Lung (tissue), 12 donors: ENCODE results near the gene TTLL3. TPM values are rescaled to one million over a fixed set of nuclear protein-coding genes. Genes with fewer than 3 reads are reported as not detected.

Experiments used
- ATAC-seq: fragments of 200-7000 bp; cut with Tn5 transposase; one replicate; pipeline ENCODE4 v1.9.1; 2020; ENCODE audit warnings: moderate number of reproducible peaks; ENCODE audit not compliant: insufficient read depth, low FRiP score
- DNase-seq, 3 donors: peaks; one replicate each; pipeline ENCODE4 v3.0.0-alpha.2; 2013 to 2017
- H3K27ac ChIP-seq, 2 donors: one replicate each; pipeline ENCODE4 v1.5.1; 2013; ENCODE audit warnings: mild to moderate bottlenecking in 2 of 2, moderate library complexity in 2 of 2, control low read depth in 1 of 2, inconsistent platforms in 1 of 2, low read depth in 1 of 2, low read length in 1 of 2
- H3K27me3 ChIP-seq, 3 donors: one replicate each; pipeline ENCODE4 v1.5.1; 2013; ENCODE audit warnings: low read length in 2 of 3; ENCODE audit not compliant: control insufficient read depth in 3 of 3, insufficient read depth in 3 of 3
- H3K36me3 ChIP-seq, 4 donors: one replicate each; pipeline ENCODE4 v1.5.1; 2013; ENCODE audit warnings: low read length in 4 of 4, mild to moderate bottlenecking in 1 of 4, moderate library complexity in 1 of 4; ENCODE audit not compliant: control insufficient read depth in 4 of 4, insufficient read depth in 4 of 4
- H3K4me1 ChIP-seq, 5 donors: one replicate each; pipeline ENCODE4 v1.5.1; 2013; ENCODE audit warnings: low read length in 5 of 5, mild to moderate bottlenecking in 2 of 5, moderate library complexity in 1 of 5; ENCODE audit not compliant: control insufficient read depth in 5 of 5, insufficient read depth in 5 of 5
- H3K4me3 ChIP-seq: one replicate; pipeline ENCODE4 v1.5.1; 2013; ENCODE audit warnings: mild to moderate bottlenecking, control low read depth, moderate library complexity
- H3K9ac ChIP-seq, 2 donors: one replicate each; pipeline ENCODE4 v1.5.1; 2013; ENCODE audit warnings: low read length in 2 of 2, control low read depth in 1 of 2; ENCODE audit not compliant: insufficient read depth in 1 of 2
- H3K9me3 ChIP-seq, 4 donors: one replicate each; pipeline ENCODE4 v1.5.1; 2013; ENCODE audit warnings: low read length in 3 of 4, mild to moderate bottlenecking in 1 of 4, moderate library complexity in 1 of 4; ENCODE audit not compliant: control insufficient read depth in 4 of 4, insufficient read depth in 3 of 4
- CTCF ChIP-seq: IDR thresholded peaks from 2 replicates; pipeline ENCODE4 v1.5.1; 2012; ENCODE audit warnings: mild to moderate bottlenecking; ENCODE audit errors: control extremely low read depth, extremely low read depth
- WGBS, 2 donors: extraction: QIAGEN DNeasy Blood & Tissue Kit; methylation state at CpG; one replicate each; pipeline ENCODE4 v1.1.7; 2013; 5-methylcytosine and 5-hydroxymethylcytosine counted together
- polyA plus RNA-seq, 2 donors: library from polyadenylated mRNA; stranded (reverse); fragments of 200-250 nt; gene quantifications; one replicate each; pipeline ENCODE4 v1.2.1, GENCODE V29; 2013
- total RNA-seq, 2 donors: library from RNA; depleted of rRNA in 1 of 2; stranded (reverse); fragments of >200 nt in 1 of 2; gene quantifications; one replicate each; pipeline ENCODE4 v1.2.1, GENCODE V29; 2014 to 2021
- donor health status: control.
- donor health status: control.
- donor health status: Bipolar disorder and iron deficiency.
- donor health status: healthy.
- donor health status: DM: yes; HTN: yes; CAD: no.

The TTLL3 gene
- total and polyA plus RNA-seq, 4 donors = 28.4 to 82.3 (median 37.5) TPM

- H3K27ac ChIP-seq = peak overlapping the region; percentile 91
- 72 to 79% methylated on average over 4 of the region's 4 CpGs for WGBS, 2 donors
- no peak for TF ChIP-seq CTCF
- peaks cover 7 to 26% (median 20%) of the 10 kb centered on the region in 4 donors for H3K36me3 ChIP-seq
- peak; percentile 35 for ATAC-seq
- H3K9me3 ChIP-seq = no peaks in the 10 kb centered on the region
- peak overlapping the region; percentile 73 for H3K9ac ChIP-seq
- peaks cover 0 to 16% (median 5%) of the 10 kb centered on the region in 5 donors for H3K4me1 ChIP-seq
- no peaks in the 10 kb centered on the region for H3K27me3 ChIP-seq
- no peak for DNase-seq
- H3K4me3 ChIP-seq = peak overlapping the region; percentile 68
Measured at GRCh38 chr3:9809239-9809614, 835 bp upstream of the TTLL3 start.

GRCh38 chr3:9810433-9810770 is 340 bp downstream of the TTLL3 start:
- no peaks in the 10 kb centered on the region for H3K27me3 ChIP-seq
- WGBS, 2 donors = 8 to 14% methylated on average over 15 to 18 of the region's 18 CpGs
- H3K36me3 ChIP-seq = peaks cover 0 to 18% (median 16%) of the 10 kb centered on the region in 4 donors
- H3K4me3 ChIP-seq = peak overlapping the region; percentile 68
- H3K9me3 ChIP-seq = no peaks in the 10 kb centered on the region
- DNase-seq (peak in 1 of 3 donors; percentile 50), ATAC-seq (no peak)
- peak overlapping the region; percentile 56 to 73 for H3K9ac ChIP-seq
- peak overlapping the region; percentile 91 for H3K27ac ChIP-seq
- peaks cover 0 to 16% (median 5%) of the 10 kb centered on the region in 5 donors for H3K4me1 ChIP-seq
- TF ChIP-seq CTCF = no peak

GRCh38 chr3:9810846-9811245 is 784 bp downstream of the TTLL3 start:
- H3K27me3 ChIP-seq = no peaks in the 10 kb centered on the region
- DNase-seq = no peak
- no peak for TF ChIP-seq CTCF
- H3K4me1 ChIP-seq = peaks cover 0 to 16% (median 5%) of the 10 kb centered on the region in 5 donors
- H3K4me3 ChIP-seq = peak overlapping the region; percentile 68
- no peaks in the 10 kb centered on the region for H3K9me3 ChIP-seq
- H3K9ac ChIP-seq = peak overlapping the region in 1 of 2 donors; percentile 56
- ATAC-seq = no peak
- peak overlapping the region in 1 of 2 donors; percentile 91 for H3K27ac ChIP-seq
- peaks cover 0 to 21% (median 14%) of the 10 kb centered on the region in 4 donors for H3K36me3 ChIP-seq
- 60 to 72% methylated on average over 10 of the region's 10 CpGs for WGBS, 2 donors
